Natural killer cell (primary cell): ENCODE results near the gene GRXCR2. TPM values are rescaled to one million over a fixed set of nuclear protein-coding genes. Genes with fewer than 3 reads are reported as not detected.
"Not testable (repeated sequence)": the region's sequence is repeated elsewhere in the genome, so short reads cannot be mapped to it uniquely, and the experiment has no call there.

Experiments used
- ATAC-seq, 3 donors: fragments of 150-1000 bp in 2 of 3; fragments of 200-7000 bp in 1 of 3; cut with Tn5 transposase; 1 replicate in 1 of 3; 2 replicates in 2 of 3; pipeline ENCODE4 v1.10.0; 2021; ENCODE audit warnings: mild to moderate bottlenecking in 2 of 3, moderate library complexity in 2 of 3
- DNase-seq, 2 donors: peaks; one replicate each; pipeline versions ENCODE4 v3.0.0 to v3.0.0-alpha.2; 2013 to 2021; ENCODE audit warnings: mixed read lengths in 1 of 2
- H3K27ac ChIP-seq: one replicate; pipeline ENCODE4 v1.5.1; 2013; ENCODE audit warnings: mild to moderate bottlenecking, low read length
- H3K27me3 ChIP-seq: one replicate; pipeline ENCODE4 v1.6.1; 2013; ENCODE audit warnings: low read length; ENCODE audit not compliant: control insufficient read depth, insufficient read depth
- H3K36me3 ChIP-seq: one replicate; pipeline ENCODE4 v1.6.1; 2013; ENCODE audit warnings: low read length; ENCODE audit not compliant: control insufficient read depth, insufficient read depth
- H3K4me1 ChIP-seq: one replicate; pipeline ENCODE4 v1.6.1; 2013; ENCODE audit warnings: low read length; ENCODE audit not compliant: control insufficient read depth, insufficient read depth
- H3K4me3 ChIP-seq: one replicate; pipeline ENCODE4 v1.5.1; 2013; ENCODE audit warnings: low read length
- H3K9me3 ChIP-seq: one replicate; pipeline ENCODE4 v1.6.1; 2013; ENCODE audit warnings: low read length; ENCODE audit not compliant: control insufficient read depth, insufficient read depth
- H3K27ac Mint-ChIP-seq, 2 donors: one replicate each; pipeline ENCODE4 v1.8.0; 2022; ENCODE audit warnings: mild to moderate bottlenecking in 2 of 2, mixed read lengths in 2 of 2, moderate library complexity in 1 of 2
- H3K27me3 Mint-ChIP-seq, 2 donors: one replicate each; pipeline ENCODE4 v1.8.0; 2022; ENCODE audit warnings: low read depth in 2 of 2, mixed read lengths in 2 of 2
- H3K36me3 Mint-ChIP-seq: one replicate; pipeline ENCODE4 v1.8.0; 2022; ENCODE audit warnings: mixed read lengths
- H3K4me1 Mint-ChIP-seq, 2 donors: one replicate each; pipeline ENCODE4 v1.8.0; 2022; ENCODE audit warnings: mixed read lengths in 2 of 2
- H3K4me3 Mint-ChIP-seq: one replicate; pipeline ENCODE4 v1.8.0; 2022; ENCODE audit warnings: mild to moderate bottlenecking, moderate library complexity, mixed read lengths
- H3K9me3 Mint-ChIP-seq, 2 donors: one replicate each; pipeline ENCODE4 v1.8.0; 2022; ENCODE audit warnings: mixed read lengths in 2 of 2
- WGBS: methylation state at CpG from one replicate; pipeline ENCODE4 v1.1.7; 2013; ENCODE audit warnings: missing lambda C conversion rate; ENCODE audit not compliant: insufficient coverage; 5-methylcytosine and 5-hydroxymethylcytosine counted together
- intact Hi-C: fragments of 100-400 bp; cut with micrococcal nuclease; formaldehyde crosslinking; loops from one replicate; pipeline ENCODE4 v1.14.2; 2022
- total RNA-seq, 4 donors: library from RNA; stranded (reverse); fragments of 120-200 nt in 1 of 4; gene quantifications; one replicate each; pipeline versions ENCODE4 v1.2.3 to v1.2.4, GENCODE V29; 2013 to 2022
- TF ChIP-seq, protein P1 (sequence below): fragments of 200-600 bp; IDR thresholded peaks from one replicate; pipeline ENCODE4 v1.8.0; 2022; ENCODE audit warnings: antibody characterized with exemption

The GRXCR2 gene
- total RNA-seq, 3 donors from 2014 or later (not counting 1 experiment from before 2014, with no cell fraction given) = not detected

DNA sequence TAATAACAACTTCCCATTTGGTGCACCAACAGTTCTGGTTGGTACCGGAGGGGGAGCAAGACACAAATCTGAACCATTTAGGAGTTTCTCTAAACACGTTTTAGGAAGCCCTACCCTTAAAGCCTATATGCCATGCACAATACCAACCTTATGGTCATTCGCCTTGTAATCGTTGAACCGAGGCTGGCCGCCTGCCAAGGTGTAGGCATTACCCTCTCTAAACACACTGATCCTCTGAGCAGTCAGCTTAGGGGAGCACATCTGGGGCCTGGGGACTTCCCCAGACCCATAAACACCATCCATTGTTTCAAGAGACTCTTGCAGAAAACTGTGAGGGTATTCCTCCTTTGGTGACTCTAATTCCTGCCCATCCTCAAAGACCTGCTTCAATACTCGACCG lies 328 bp downstream of the GRXCR2 start:
- H3K4me1 ChIP-seq = no peaks in the 10 kb centered on the region
- no peaks in the 10 kb centered on the region for H3K9me3 ChIP-seq
- no peak for DNase-seq
- intact Hi-C loops = no loop called here
- no peaks in the 10 kb centered on the region for H3K36me3 ChIP-seq
- no peaks in the 10 kb centered on the region for H3K4me1 Mint-ChIP-seq
- ATAC-seq = no peak
- 84% methylated on average over 6 of the region's 8 CpGs for WGBS
- no peaks in the 10 kb centered on the region for H3K36me3 Mint-ChIP-seq
- no peak overlapping the region for H3K27ac Mint-ChIP-seq
- H3K27ac ChIP-seq = no peak overlapping the region
- no peak overlapping the region for H3K4me3 Mint-ChIP-seq
- H3K9me3 Mint-ChIP-seq = peaks cover 0 to 6% of the 10 kb centered on the region in 2 donors
- no peaks in the 10 kb centered on the region for H3K27me3 ChIP-seq
- peaks cover 0 to 3% of the 10 kb centered on the region in 2 donors for H3K27me3 Mint-ChIP-seq
- no peak overlapping the region for H3K4me3 ChIP-seq
- TF ChIP-seq, protein P1, sequence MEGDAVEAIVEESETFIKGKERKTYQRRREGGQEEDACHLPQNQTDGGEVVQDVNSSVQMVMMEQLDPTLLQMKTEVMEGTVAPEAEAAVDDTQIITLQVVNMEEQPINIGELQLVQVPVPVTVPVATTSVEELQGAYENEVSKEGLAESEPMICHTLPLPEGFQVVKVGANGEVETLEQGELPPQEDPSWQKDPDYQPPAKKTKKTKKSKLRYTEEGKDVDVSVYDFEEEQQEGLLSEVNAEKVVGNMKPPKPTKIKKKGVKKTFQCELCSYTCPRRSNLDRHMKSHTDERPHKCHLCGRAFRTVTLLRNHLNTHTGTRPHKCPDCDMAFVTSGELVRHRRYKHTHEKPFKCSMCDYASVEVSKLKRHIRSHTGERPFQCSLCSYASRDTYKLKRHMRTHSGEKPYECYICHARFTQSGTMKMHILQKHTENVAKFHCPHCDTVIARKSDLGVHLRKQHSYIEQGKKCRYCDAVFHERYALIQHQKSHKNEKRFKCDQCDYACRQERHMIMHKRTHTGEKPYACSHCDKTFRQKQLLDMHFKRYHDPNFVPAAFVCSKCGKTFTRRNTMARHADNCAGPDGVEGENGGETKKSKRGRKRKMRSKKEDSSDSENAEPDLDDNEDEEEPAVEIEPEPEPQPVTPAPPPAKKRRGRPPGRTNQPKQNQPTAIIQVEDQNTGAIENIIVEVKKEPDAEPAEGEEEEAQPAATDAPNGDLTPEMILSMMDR = no peak

DNA sequence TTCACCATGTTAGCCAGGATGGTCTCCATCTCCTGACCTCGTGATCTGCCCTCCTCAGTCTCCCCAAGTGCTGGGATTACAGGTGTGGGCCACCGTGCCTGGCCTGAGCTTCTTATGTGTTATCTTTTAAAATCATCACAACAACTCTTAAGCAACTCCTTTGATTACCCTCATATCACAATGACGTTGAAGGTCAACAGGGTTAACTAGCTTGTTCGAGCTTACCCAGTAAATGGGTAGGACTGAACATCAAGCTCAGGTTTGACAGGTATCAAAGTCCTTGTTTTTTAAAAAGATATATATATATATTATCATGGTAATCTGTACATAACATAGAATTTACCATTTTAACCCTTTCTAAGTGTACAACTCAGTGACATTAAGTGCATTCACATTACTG lies 3.1 kb downstream of the GRXCR2 start:
- TF ChIP-seq, protein P1 = no peak
- peaks cover 0 to 1% of the 10 kb centered on the region in 2 donors for H3K27me3 Mint-ChIP-seq
- ATAC-seq = no peak
- intact Hi-C loops = no loop called here
- no peaks in the 10 kb centered on the region for H3K36me3 Mint-ChIP-seq
- Histone ChIP-seq H3K36me3 (no peaks in the 10 kb centered on the region), H3K27ac (no peak overlapping the region), H3K9me3 (no peaks in the 10 kb centered on the region), H3K4me3 (no peak overlapping the region), H3K27me3 (no peaks in the 10 kb centered on the region), H3K4me1 (no peaks in the 10 kb centered on the region)
- WGBS = 87% methylated on average over 4 of the region's 4 CpGs
- H3K27ac Mint-ChIP-seq = no peak overlapping the region
- DNase-seq = no peak
- no peaks in the 10 kb centered on the region for H3K4me1 Mint-ChIP-seq
- peaks cover 0 to 3% of the 10 kb centered on the region in 2 donors for H3K9me3 Mint-ChIP-seq
- no peak overlapping the region for H3K4me3 Mint-ChIP-seq

DNA sequence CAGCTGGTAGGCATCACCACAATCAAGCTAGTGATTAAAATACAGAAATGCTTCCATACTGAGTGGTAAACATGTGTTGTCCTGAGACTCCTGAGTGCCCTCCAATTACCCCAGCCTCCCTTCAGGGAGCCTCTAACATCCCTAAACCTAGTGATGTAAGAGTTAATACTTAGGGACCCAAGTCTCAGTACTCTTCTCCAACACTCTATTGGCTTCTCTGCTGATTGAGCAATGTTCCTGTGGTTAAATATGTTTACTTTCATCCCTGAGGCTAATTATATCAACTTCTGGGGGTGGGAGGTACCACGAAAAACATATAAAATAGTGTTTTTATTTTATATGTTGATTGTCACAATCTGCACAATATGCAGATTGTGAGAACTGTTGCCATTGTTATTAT lies 5.0 kb downstream of the GRXCR2 start:
- no peak overlapping the region for H3K4me3 Mint-ChIP-seq

DNA sequence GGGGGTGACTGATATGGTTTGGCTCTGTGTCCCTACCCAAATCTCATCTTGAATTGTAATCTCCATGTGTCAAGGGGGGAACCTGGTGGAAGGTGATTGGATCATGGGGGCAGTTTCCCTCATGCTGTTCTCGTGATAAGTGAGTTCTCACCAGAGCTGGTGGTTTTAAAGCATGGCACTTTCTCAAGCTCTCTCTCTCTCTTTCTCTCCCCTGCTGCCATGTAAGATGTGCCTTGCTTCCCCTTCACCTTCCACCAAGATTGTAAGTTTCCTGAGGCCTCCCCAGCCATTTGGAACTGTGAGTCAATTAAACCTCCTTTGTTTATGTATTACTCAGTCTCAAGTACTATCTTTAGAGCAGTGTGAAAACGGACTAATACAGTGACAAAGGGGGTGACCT lies 8.4 kb downstream of the GRXCR2 start:
- H3K27me3 ChIP-seq, ATAC-seq, H3K36me3 ChIP-seq, H3K4me3 Mint-ChIP-seq, DNase-seq, H3K27ac Mint-ChIP-seq, H3K4me1 Mint-ChIP-seq, H3K4me3 ChIP-seq, H3K36me3 Mint-ChIP-seq, H3K27ac ChIP-seq, H3K9me3 ChIP-seq, H3K4me1 ChIP-seq, intact Hi-C loops, H3K9me3 Mint-ChIP-seq: not testable (repeated sequence)
- H3K27me3 Mint-ChIP-seq = peaks cover 0 to 16% of the 10 kb centered on the region in 2 donors
- 68% methylated on average over 2 of the region's 2 CpGs for whole genome bisulfite sequencing

More for the DNA sequence above, 5.0 kb downstream of the GRXCR2 start:
- Histone ChIP-seq H3K27me3 (no peaks in the 10 kb centered on the region), H3K9me3 (no peaks in the 10 kb centered on the region), H3K4me3 (no peak overlapping the region), H3K36me3 (no peaks in the 10 kb centered on the region), H3K4me1 (no peaks in the 10 kb centered on the region), H3K27ac (no peak overlapping the region)
- no peak for DNase-seq
- TF ChIP-seq, protein P1 = no peak
- intact Hi-C loops = no loop called here
- H3K36me3 Mint-ChIP-seq = no peaks in the 10 kb centered on the region
- H3K9me3 Mint-ChIP-seq = peaks cover 0 to 3% of the 10 kb centered on the region in 2 donors
- H3K27ac Mint-ChIP-seq = no peak overlapping the region
- no peak for ATAC-seq
- WGBS = 40% methylated on average over 1 of the region's 1 CpG
- H3K27me3 Mint-ChIP-seq = no peaks in the 10 kb centered on the region
- H3K4me1 Mint-ChIP-seq = no peaks in the 10 kb centered on the region
